DLD1 (cell line): ENCODE data around the gene PPP4R4.
"Not testable (repeated sequence)": the region's sequence is repeated elsewhere in the genome, so short reads cannot be mapped to it uniquely, and the experiment has no call there.

Source experiments
- in situ Hi-C: cut with HindIII; loops from 2 replicates; pipeline ENCODE4 v1.10.0; 2017; ENCODE audit warnings: low sequenced_read_pairs

The PPP4R4 gene

DNA sequence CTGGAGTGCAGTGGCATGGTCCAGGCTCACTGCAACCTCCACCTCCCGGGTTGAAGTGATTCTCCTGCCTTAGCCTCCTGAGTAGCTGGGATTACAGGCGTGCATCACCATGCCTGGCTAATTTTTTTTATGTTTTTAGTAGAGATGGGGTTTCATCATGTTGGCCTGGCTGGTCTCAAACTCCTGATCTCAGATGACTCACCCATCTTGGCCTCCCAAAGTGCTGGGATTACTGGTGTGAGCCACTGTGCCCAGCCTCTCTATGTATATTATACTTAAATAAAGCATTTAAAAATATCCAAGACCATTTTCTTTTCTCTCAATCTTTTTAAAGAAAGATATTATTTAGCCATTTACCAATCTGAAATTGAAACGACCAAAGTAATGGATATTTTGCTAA, 90.1 kb downstream of the PPP4R4 start:
- in situ Hi-C loops = not testable (repeated sequence)

DNA sequence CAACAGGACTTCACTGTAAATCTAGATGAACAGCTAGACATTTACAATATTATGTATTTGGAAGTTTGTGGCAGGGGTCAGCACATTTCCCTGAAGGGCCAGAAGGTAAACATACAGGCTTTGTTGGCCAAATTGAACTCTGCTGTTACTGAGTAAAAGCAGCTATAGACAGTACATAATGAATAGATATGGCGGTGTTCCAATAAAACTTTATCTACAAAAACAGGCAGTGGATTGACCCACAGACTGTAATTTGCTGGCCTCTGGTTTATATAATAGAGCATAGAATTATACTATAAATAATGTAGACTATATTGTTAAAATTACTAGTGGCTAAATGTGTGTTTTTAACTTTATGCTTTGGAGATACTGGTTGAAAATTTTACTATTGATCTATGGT, 93.2 kb downstream of the PPP4R4 start:
- in situ Hi-C loops = no loop called here

DNA sequence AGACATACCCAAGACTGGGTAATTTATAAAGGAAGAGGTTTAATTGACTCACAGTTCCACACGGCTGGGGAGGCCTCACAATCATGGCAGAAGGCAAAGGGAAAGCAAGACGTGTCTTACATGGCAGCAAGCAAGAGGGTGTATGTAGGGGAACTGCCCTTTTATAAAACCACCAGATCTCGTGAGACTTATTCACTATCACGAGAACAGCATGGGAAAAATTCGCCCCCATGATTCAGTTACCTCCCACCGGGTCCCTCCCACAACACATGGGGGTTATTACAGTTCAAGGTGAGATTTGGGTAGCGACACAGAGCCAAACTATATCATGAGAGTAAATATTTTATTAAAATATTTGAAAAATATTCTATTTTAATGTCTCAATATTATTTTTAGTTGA, 94.5 kb downstream of the PPP4R4 start:
- in situ Hi-C loops = not testable (repeated sequence)

DNA sequence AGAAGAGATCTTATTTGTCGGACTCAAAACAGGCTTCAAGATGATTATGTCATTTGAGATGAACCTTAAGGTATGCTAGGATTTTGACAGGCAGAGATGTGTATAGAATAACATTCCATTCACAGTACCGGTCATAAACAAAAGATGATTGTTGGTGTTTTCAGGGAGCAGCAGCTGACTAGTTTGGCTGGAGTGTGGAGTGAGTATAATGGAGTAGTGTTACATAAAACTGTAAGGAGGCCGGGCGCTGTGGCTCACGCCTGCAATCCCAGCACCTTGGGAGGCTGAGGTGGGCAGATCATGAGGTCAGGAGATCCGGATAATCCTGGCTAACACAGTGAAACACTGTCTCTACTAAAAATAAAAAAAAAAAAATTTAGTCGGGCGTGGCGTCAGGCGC, 95.0 kb downstream of the PPP4R4 start:
- in situ Hi-C loops = no loop called here

DNA sequence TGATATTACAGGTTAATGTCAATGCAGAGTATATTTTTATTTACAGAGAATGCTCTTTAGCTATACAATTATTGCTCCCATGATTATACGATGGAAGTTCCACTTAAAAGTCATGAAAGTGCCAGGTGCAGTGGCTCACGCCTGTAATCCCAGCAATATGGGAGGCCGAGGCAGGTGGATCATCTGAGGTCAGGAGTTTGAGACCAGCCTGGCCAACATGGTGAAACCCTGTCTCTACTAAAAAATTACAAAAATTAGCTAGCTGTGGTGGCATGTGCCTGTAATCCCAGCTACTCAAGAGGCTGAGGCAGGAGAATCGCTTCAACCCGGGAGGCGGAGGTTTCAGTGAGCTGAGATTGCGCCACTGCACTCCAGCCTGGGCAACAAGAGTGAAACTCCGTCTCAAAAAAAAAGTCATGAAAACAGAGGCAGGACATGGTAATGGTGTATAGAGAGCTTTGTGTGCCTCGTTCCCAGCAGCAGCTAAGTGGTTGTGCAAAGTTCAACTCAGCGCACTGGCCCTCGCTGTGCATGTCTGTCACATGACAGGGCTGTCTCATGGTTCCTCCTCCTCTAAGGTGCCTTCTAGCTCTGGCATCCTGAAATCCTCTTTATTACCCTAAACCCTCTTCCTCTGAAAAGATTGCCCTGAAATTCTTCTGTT, 102.9 kb downstream of the PPP4R4 start:
- in situ Hi-C loops = not testable (repeated sequence)

DNA sequence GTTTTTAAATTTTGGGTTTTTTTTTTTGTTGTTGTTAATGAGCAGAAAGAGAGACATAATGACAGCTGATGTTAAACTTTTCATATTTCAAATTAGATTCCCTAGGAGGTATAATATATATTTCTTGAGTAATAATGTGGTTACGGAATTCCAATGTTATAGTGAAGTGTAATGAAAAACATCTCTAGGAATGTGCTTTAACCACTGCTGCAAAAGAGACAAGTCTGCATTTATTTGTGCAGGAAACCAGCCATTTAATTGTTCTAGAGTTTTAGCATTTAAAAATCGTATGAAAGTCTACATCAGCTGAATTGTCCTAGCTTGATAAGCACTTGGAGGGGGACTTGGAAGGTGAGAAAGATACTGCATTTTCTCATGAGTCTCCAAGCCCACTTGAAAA, 104.6 kb downstream of the PPP4R4 start:
- in situ Hi-C loops = no loop called here

DNA sequence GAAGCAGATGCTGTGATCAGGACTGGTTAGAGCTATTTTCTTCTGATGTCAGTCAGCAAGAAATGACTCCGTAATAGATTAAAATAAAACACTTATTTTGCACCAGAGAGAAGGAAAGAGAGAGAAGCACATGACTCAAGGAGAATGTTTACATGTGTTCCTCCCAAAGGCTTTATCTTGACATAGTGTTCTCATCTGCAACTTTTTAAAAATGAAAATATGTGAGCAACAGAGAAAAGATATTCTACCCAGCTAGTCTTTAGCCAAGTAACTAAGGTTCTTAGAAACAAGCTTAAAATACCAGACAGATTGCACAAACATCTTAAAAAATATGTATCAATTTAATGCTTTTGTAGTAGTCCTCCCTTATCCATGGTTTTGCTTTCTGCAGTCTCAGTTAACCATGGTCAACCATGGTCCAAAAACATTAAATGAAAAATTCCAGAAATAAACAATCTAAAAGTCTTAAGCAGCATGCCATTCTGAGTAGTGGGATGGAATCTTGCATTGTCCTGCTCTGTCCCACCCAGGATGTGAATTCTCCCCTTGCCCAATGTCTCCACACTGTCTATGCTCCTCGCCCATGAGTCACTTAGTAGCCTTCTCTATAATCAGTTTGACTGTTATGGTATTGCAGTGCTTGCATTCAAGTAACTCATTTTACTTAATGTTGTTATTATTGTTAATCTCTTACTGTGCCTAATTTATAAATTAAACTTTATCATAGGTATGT, 109.0 kb downstream of the PPP4R4 start:
- in situ Hi-C loops = no loop called here

DNA sequence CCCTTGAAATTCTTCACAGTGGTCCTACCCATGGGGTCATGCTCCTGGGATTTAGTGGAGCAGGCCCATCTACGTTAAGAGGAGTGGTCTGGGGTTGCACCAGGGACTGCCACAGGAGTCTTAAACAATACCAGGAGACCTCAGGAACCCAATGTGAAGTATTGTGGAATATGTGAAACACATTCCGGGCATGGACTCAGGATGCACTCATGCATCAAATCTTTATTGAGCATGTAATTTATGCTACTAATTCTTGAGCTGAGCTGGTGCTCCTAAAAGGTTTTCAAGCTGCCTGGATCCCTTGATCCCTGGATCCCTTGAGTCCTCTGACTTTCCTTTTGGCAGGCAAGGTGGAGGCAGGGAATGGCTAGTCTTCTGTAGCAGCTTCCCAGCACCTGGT, 110.1 kb downstream of the PPP4R4 start:
- in situ Hi-C loops = no loop called here

DNA sequence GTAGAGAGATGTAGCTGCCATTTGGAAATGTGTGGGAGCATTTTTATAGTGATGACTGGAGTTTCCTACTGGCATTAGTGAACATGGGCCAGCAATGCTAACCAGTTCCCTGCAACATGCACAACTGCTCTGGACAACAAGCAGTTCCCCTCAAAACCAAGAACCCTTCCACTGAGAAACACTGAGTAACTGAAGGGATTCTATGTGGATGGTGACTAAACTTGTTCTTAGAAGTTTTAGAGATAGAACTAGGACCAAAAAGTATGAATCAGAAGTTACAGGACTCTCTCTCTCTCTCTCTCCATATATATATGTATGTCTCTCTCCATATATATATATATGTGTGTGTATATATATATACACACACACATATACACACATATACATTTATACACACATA, 111.0 kb downstream of the PPP4R4 start:
- in situ Hi-C loops = no loop called here

DNA sequence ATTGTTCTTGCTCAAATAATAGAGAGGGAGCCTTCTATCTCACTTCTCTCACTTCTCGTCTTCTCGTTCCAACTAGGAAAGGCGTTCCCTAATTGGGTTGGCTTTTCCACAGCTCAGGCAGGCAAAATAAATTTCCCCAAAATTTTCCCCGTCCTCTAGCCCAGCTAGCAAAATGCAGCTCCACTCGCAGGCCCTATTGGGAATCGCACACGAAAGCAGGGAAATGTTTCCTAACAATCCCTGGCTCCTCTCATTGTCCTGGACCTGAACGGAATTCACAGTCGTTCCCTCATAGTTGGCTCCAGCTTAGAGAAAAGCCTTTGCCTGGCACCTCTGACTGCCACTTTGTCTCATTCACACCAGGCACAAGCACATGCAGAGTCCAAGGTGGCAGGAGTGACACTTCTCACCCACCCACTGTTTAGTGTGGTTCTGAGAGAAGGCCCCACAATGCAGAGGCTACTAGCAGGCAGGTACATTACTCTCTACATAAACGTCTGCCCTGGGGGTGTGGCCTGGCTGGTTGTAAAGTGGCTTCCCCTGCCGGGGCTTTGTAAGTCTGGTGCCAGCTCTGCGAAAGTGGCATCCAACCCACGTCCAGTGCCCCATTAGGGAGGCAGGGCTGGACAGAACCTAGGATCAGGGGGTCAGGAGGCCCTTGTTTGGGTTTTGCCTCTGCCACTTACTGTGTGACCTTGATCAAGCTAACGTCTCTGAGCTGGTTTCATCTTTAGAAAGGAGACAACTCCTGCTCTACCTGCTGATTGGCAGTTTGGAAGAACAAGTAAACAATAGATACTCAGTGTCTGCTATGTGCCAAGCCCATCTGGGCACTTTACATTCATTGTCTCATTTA, 114.7 kb downstream of the PPP4R4 start:
- in situ Hi-C loops = no loop called here

DNA sequence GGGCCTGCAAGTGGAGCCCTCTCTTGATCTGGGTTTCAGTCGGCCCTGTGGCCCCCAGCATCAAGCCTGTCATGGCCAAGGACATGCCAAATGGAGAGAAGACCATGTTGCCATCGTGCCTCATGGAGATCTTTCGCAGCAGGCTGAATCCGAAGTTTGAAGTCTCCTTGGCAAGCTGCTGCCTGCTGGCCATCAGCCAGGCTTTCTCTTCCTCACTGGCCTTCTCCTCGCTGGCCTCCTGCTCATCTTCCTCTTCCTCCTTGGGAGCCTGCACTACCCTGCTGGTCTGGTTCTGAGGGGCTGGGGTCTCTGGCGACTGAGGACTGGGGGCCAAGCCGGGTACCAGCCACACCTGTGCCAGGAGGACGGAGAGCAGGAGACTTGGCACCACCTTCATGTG, 116.1 kb downstream of the PPP4R4 start:
- in situ Hi-C loops = no loop called here

DNA sequence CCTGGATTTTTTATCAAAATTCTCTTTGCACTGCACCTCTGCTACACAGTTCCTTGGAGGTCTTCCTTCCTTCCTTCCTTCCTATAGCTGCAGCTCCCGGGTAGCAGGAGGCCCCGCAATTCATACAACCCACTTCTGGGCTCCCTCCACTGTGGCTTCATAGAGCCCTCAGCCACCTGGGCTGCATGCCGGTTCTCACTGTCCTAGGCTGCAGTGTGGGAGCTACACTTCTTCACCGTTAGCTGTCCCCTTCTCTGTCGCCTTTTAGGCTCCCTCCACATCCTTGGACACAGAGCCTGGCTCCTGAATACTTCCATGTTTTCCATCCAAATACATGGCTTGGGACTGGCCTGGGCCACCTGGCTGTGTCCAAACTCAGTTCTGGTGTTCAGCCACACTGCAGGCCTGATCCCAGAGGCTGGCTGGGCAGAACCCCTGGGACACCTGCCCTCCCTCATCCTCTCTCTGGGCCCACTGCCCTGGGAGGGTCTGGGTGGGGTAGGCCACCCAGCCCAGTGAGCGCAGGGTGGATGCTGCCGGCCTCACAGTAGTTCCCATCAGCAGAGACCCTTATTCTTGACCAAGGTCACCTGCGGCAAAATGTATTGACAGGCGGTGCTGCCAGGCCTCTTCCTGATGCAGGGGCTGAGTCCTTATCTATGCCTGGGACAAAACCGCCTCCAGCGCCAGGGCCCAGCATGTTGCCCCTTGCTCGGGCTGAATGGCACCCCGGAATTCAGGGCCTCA, 117.2 kb downstream of the PPP4R4 start:
- in situ Hi-C loops = no loop called here

DNA sequence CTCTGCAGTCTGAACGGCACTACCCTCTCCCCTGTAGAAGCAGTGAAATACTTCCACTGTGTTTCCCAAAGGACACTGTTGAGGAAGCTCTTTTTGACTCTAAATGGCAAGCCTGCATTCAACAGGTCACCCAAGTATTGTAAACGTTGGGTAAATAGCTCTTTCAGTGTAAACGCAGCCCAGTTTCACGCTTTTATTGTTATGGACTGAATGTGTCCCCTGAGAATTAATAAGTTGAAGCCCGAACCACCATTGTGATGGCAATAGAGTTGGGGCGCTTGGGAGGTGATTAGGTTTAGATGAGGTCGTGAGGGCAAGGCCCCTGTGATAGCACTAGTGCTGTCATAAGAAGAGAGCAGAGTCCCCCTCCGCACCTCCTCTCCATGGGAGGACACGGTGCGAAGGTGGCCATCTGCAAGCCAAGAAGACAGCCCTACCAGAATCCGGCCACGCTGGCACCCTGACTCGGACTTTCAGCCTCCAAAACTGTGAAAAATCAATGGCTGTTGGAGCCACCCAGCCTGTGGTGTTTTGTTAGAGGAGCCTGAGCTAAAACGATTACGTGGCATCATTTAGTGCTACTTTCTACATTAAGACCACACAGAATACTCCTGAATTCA, 117.9 kb downstream of the PPP4R4 start:
- in situ Hi-C loops = no loop called here

DNA sequence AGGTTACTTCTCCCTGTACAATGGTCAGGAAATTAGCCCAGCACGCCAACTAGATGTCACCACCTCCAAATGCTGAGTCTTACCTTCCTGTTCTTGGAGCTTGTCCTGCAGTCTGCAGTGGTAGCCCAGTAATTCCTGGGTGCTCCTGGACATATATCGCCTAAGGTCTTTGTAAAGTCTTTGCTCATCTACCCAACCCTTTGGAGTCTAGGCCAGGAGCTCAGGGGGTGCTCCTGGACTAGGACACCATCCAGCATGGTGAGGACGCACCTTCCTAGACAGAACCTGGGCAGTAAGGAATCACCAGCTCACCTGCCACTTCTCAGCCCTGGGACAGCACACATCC, 118.4 kb downstream of the PPP4R4 start:
- in situ Hi-C loops = no loop called here

DNA sequence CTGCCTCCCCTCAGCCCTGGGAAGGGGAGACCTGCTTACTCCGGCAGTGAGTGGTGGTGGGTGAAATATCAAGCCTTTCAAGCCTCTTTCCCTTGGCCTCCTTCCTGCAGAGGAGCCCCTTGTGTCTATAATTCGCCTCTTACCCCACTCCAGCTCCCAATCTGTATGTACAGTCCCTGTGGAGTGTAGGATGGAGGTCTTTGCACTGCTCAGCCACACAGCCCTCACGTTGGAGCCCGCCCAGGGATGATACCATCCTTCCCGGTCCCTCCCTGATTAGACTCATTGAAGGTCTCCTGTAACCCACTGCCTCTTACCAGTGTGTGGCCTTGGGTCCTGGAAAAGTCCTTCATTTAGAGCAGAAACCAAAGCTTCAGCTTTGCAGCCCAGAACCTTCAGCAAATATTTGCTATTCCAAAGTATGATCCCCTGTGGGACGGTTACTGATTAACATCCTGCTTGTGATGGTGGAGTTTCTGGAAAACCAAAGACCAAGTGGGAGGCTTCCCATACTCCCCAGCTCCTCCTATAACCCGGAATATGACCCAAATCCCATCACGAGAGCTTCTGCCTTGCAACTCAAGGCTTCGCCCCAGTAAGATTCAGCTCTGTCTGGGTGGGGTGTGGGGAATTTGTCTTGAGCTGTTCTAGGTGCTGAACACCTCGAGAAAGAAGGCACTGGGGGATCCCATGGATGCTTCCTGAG, 118.9 kb downstream of the PPP4R4 start, which contains the start of gene SERPINA10:
Gene SERPINA10 (minus strand): TSS at position 397 of the 706 bp plus-strand sequence. CDS start 2,675 bp downstream, outside the sequence.
- in situ Hi-C loops = no loop called here

DNA sequence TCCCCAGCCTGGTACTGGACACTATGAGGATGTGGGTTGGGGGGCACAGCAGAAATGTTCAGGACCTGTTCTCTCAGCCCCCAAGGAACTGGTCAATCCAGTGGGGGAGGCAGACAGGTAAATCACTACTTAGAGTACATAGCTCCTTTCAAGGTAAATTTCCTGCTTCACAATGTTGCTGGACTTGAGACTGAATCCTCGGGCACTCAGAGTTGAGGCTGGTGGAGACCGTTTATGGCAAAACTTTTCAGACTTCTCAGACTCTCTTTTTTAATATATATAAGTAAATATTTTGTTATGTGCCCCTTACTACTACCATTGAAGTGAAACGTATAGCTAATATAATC, 119.4 kb downstream of the PPP4R4 start:
- in situ Hi-C loops = no loop called here

DNA sequence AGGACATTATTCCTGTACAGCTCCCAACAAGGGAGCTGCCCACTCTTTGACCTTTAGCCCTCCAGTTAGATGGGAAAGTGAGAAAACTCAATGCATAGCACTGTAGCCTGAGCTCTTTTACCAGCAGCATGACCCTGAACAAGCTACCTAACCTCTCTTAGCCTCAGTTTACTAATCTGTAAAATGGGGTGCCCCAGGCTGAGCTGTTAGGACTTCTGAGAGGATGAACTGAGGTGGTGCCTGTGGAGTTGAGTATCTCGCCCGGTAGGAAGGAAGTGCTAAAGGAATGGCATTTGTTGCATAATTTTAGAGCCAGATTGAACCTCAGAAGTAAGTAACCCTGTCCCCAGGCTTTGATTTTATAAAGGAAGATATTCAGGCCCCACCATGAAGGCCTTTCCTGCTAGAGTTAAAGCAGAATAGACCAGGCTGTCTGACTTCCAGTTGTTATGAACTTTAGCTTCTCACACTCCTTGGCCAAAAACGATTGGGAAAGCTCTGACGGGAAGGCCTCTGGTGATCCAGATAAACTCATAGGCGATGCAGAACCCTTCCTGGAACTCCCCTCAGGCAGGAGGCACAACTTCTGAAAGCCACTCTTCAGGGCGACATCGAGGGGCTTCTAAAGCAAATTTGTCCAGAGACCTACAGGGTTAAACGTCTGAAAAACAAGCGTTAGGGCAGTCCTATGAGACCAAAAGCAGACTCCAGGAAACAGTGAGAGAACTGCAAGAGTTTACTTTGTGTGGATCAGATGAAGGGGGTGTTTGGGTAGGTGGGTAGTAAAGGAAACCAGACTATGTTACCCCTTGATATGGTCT, 121.4 kb downstream of the PPP4R4 start:
- in situ Hi-C loops = no loop called here

DNA sequence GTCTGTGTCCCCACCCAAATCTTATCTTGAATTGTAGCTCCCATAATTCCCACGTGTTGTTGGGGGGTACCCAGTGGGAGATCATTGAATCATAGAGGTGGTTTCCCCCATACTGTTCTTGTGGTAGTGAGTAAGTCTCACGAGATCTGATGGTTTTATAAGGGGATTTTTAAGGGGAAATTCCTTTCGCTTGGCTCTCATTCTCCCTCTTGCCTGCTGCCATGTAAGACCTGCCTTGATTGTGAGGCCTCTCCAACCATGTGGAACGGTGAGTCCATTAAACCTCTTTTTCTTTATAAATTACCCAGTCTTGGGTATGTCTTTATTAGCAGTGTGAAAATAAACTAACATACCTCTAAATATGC, 122.0 kb downstream of the PPP4R4 start:
- in situ Hi-C loops = not testable (repeated sequence)

DNA sequence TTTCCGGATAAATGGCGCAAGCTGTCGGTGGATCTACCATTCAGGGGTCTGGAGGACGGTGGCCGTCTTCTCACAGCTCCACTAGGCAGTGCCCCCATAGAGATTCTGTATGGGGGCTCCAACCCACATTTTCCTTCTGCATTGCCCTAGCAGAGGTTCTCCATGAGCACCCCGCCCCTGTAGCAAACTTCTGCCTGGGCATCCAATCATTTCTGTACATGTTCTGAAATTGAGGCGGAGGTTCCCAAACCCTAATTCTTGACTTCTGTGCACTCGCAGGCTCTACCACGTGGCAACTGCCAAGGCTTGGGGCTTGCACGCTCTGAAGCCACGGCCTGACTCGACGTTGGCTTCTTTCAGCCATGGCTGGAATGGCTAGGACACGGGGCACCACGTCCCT, 124.0 kb downstream of the PPP4R4 start:
- in situ Hi-C loops = no loop called here
